ENCODE measurements around the gene PLXDC2. TPM values are rescaled to one million over a fixed set of nuclear protein-coding genes. Genes with fewer than 3 reads are reported as not detected.
"Not testable (repeated sequence)": the region's sequence is repeated elsewhere in the genome, so short reads cannot be mapped to it uniquely, and the experiment has no call there.

Gene PLXDC2
- total RNA-seq = 7.5 and 9.1 TPM in 2 replicates

GRCh38 chr10:19816411-19817230, at the start of gene PLXDC2:
Gene PLXDC2, plus strand, starts transcription at chr10:19816432.
- Histone ChIP-seq H3K27me3 (ENCODE audit: control insufficient read depth, insufficient read depth, low read length) (peaks cover 8% of the 10 kb centered on the region), H3K36me3 (ENCODE audit: control insufficient read depth, insufficient read depth, low read length) (no peaks in the 10 kb centered on the region), H3K4me3 (ENCODE audit: low read depth, low read length) (peak within 1 kb of the TSS; percentile 68)
- DNase-seq (ENCODE audit: low read depth) = no peak
- no peak for TF ChIP-seq CTCF (IDR thresholded peaks at IDR 0.05; ENCODE audit: insufficient read depth, low read length, poor library complexity, severe bottlenecking)

- Histone ChIP-seq H3K27me3 (ENCODE audit: control insufficient read depth, insufficient read depth, low read length) (no peaks in the 10 kb centered on the region), H3K4me3 (ENCODE audit: low read depth, low read length) (no peak overlapping the region), H3K36me3 (ENCODE audit: control insufficient read depth, insufficient read depth, low read length) (no peaks in the 10 kb centered on the region)
- no peak for DNase-seq (ENCODE audit: low read depth)
- no peak for TF ChIP-seq CTCF (IDR thresholded peaks at IDR 0.05; ENCODE audit: insufficient read depth, low read length, poor library complexity, severe bottlenecking)
Measured at GRCh38 chr10:19767876-19768275, 48.4 kb upstream of the PLXDC2 start.

DNA sequence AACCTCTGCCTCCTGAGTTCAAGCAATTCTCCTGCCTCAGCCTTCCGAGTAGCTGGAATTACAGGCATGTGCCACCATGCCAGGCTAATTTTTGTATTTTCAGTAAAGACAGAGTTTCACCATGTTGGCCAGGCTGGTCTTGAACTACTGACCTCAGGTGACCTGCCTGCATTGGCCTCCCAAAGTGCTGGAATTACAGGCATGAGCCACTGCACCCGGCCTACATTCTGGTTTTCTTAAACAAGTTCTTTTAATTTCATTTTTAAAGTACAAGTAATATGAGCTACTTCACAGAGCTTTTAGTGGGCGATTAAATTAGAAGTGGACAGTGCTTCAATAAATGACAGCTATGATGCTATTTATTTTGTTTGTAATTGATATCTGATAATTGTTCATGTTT, 46.4 kb upstream of the PLXDC2 start:
- H3K4me3 ChIP-seq (ENCODE audit: low read depth, low read length); H3K27me3 ChIP-seq (ENCODE audit: control insufficient read depth, insufficient read depth, low read length); DNase-seq (ENCODE audit: low read depth); H3K36me3 ChIP-seq (ENCODE audit: control insufficient read depth, insufficient read depth, low read length): not testable (repeated sequence)

DNA sequence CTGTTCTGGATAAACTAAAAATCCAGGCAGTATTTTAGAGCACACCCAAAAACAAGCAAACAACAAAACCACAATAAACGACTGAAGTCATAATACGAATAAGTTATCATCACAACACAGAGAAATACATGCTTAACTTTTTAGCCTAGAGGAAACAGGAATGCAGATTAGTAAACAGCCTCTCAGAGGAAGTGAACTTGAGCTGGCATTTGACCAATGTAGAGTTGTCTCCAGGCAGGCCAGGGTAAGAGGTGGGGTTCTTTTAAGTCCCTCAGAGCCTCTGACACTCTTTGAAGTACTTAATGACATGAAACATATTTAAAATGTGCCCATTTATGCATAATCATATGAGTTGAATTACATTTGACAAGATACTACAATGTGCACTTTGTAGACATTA, 43.3 kb upstream of the PLXDC2 start:
- TF ChIP-seq CTCF (IDR thresholded peaks at IDR 0.05; ENCODE audit: insufficient read depth, low read length, poor library complexity, severe bottlenecking) = no peak
- Histone ChIP-seq H3K4me3 (ENCODE audit: low read depth, low read length) (no peak overlapping the region), H3K36me3 (ENCODE audit: control insufficient read depth, insufficient read depth, low read length) (no peaks in the 10 kb centered on the region), H3K27me3 (ENCODE audit: control insufficient read depth, insufficient read depth, low read length) (no peaks in the 10 kb centered on the region)
- no peak for DNase-seq (ENCODE audit: low read depth)

- no peaks in the 10 kb centered on the region for H3K27me3 ChIP-seq (ENCODE audit: control insufficient read depth, insufficient read depth, low read length)
- no peaks in the 10 kb centered on the region for H3K36me3 ChIP-seq (ENCODE audit: control insufficient read depth, insufficient read depth, low read length)
- TF ChIP-seq CTCF (IDR thresholded peaks at IDR 0.05; ENCODE audit: insufficient read depth, low read length, poor library complexity, severe bottlenecking) = no peak
- H3K4me3 ChIP-seq (ENCODE audit: low read depth, low read length) = no peak overlapping the region
- no peak for DNase-seq (ENCODE audit: low read depth)
Measured at GRCh38 chr10:19775296-19775695, 40.9 kb upstream of the PLXDC2 start.

DNA sequence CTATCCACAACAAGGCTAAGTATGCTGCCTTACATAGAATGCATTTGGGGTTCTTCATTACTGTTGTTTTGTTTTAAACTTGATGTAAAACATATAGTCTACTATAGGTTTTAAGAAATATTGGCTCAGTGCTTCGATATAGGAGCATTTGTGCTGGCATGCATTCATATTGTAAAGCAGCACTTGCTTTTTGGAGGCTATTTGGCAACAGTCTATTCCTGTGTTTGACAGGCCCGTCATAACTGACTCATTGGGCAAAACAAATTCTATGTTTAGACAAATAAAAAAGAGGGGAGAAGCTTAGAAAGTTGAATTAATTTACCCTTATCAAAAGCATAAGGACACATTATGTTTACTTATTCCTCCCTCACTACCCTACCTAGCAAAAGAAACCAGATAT, 38.4 kb upstream of the PLXDC2 start:
- Histone ChIP-seq H3K27me3 (ENCODE audit: control insufficient read depth, insufficient read depth, low read length) (no peaks in the 10 kb centered on the region), H3K36me3 (ENCODE audit: control insufficient read depth, insufficient read depth, low read length) (no peaks in the 10 kb centered on the region), H3K4me3 (ENCODE audit: low read depth, low read length) (no peak overlapping the region)
- TF ChIP-seq CTCF (IDR thresholded peaks at IDR 0.05; ENCODE audit: insufficient read depth, low read length, poor library complexity, severe bottlenecking) = no peak
- no peak for DNase-seq (ENCODE audit: low read depth)
